OCI-LY1 (cell line): Measurements from ENCODE around the gene SF3B2.

Experiments used
- CTCF ChIP-seq: fragments of 200-600 bp; sonication (generic), shearing (Covaris generic); IDR thresholded peaks from 2 replicates; pipeline ENCODE4 v1.5.1; 2017; ENCODE audit warnings: mild to moderate bottlenecking, antibody characterized with exemption, low read length, moderate library complexity, mixed read lengths
- EZH2 ChIP-seq: fragments of 200-600 bp; sonication (generic), shearing (Covaris generic); IDR thresholded peaks from 2 replicates; pipeline ENCODE4 v1.8.0; 2017; ENCODE audit warnings: borderline replicate concordance, mixed run types, mild to moderate bottlenecking, antibody characterized with exemption, low read length, moderate library complexity, mixed read lengths

- TF ChIP-seq CTCF = no peak
- no peak for TF ChIP-seq EZH2
Observed at GRCh38 chr11:66006891-66007176, 45.3 kb upstream of the SF3B2 start.
